GM18867 (cell line): ENCODE data around the gene RIT2.

Experiments used
- ATAC-seq: cut with Tn5 transposase; IDR thresholded peaks from one replicate; pipeline ENCODE4 v1.9.1; 2021; ENCODE audit warnings: mild to moderate bottlenecking, moderate library complexity; ENCODE audit not compliant: unreplicated experiment

The RIT2 gene

GRCh38 chr18:42706618-42707017, 408.9 kb downstream of the RIT2 start:
- peak; percentile 43 for ATAC-seq

GRCh38 chr18:42706029-42706608, 409.4 kb downstream of the RIT2 start:
- ATAC-seq, result no peak
